NT2/D1 (cell line): ENCODE measurements around the gene UIMC1.

ENCODE experiments used
- YY1 ChIP-seq: IDR thresholded peaks from 2 replicates; pipeline ENCODE4 v1.6.1; 2011; ENCODE audit not compliant: insufficient read length, insufficient read depth
- ZNF274 ChIP-seq: IDR thresholded peaks from 2 replicates; pipeline ENCODE4 v1.6.1; 2011; ENCODE audit warnings: mild to moderate bottlenecking, low read depth, low read length

DNA sequence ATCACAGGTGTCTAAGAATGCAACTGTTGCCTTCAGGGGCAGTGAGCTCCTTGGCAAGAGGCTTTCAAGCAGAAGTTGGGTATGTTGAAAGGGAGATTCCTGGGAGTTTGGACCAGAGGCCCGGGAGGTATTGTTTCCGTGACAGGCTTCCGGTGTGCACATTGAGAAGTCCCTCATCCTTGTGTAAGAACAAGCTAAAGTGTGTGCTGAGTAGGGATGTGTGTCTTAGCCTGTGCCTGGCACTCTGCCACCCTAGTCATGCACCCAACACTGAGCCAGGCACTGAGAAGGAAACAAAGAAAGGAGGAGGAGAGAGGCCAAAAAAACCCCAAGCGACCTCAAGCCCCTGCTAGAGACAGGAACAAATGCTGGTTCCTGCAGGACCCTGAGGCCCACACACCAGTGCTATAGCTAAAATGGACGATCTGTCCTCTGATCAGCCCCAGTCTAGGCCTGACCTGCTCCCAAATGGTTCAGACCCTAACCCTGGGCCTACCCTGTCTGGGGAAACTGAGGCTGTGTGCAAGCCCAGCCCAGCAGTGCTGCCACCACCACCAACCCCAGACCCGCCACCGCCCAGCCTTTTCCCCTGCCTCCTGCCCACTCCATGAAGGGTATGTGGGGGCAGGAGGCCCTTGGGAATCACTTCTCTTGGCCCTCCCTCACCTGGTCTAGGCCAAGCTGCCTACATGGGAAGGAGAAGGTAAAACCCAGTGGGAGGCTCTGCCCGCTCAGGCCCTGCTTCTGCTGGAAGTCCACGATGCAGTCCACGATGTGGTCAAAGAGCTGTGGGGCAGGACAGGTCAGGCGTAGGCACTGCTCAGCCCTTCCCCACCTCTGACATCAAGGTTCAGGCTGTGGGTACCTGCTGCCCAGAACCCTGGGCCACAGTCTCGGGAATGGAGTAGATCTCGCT, 120.0 kb downstream of the UIMC1 start:
- TF ChIP-seq YY1 (no peak), ZNF274 (no peak)
